ENCODE measurements around the gene PRKCB.

PRKCB gene

DNA sequence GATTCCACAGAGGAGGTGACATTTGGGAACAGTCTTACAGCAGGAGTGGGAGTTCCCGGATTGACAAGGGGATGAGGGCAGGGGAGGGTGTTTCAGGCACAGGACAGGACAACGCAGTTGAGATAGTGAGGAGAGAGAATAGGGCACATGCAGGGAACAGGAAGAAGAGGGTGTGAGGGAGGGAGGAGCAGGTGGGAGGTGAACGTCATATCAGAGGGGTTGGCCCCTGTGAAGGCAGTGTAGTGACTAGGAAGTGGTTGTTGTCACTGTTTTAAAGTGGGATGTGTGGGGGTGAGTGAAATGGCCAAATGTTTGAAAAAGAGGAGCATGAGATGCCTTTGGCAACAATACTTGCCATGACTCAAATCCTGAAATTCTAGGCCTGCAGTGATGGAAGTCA is 12.2 kb downstream of the PRKCB start:
- Histone ChIP-seq H3K36me3 (ENCODE audit: control insufficient read depth in 5 of 5, insufficient read depth in 5 of 5, low read length in 5 of 5) (no peaks in the 10 kb centered on the region), H3K4me3 (ENCODE audit: low read depth in 1 of 5, low read length in 5 of 5) (no peak overlapping the region), H3K9me3 (ENCODE audit: control insufficient read depth in 5 of 5, low read length in 5 of 5) (peaks cover 0 to 5% (median 0%) of the 10 kb centered on the region in 5 donors), H3K27me3 (ENCODE audit: control insufficient read depth in 5 of 5, insufficient read depth in 4 of 5, low read length in 5 of 5) (peaks cover 0 to 3% (median 0%) of the 10 kb centered on the region in 5 donors), H3K9ac (ENCODE audit: low read length in 5 of 5) (no peak overlapping the region), H3K4me1 (ENCODE audit: control insufficient read depth in 5 of 5, insufficient read depth in 5 of 5, low read length in 5 of 5) (no peaks in the 10 kb centered on the region), H3K27ac (ENCODE audit: low read depth, low read length) (no peak overlapping the region)

DNA sequence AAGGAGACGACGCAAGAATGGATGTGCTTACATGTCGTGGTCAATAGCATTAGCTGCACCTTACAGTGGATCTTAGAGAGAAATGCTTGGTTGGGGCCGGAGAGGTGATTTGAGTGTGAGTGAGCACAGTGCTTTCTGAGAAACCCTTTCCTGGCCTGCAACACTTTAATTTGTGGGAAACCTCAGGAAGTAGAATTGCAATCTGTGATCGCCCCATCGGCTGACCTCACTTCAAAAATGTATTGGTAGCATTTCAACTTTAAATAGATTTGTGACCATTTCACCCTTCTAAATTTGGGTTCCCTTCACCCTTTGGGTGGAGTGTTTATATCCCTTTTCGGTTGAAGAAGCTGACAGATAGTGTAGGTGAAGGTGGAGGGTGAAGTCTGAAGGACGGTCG is 13.2 kb downstream of the PRKCB start:
- Histone ChIP-seq H3K4me3 (ENCODE audit: low read depth in 1 of 5, low read length in 5 of 5) (no peak overlapping the region), H3K9ac (ENCODE audit: low read length in 5 of 5) (no peak overlapping the region), H3K4me1 (ENCODE audit: control insufficient read depth in 5 of 5, insufficient read depth in 5 of 5, low read length in 5 of 5) (no peaks in the 10 kb centered on the region), H3K27me3 (ENCODE audit: control insufficient read depth in 5 of 5, insufficient read depth in 4 of 5, low read length in 5 of 5) (peaks cover 0 to 3% (median 0%) of the 10 kb centered on the region in 5 donors), H3K36me3 (ENCODE audit: control insufficient read depth in 5 of 5, insufficient read depth in 5 of 5, low read length in 5 of 5) (no peaks in the 10 kb centered on the region), H3K9me3 (ENCODE audit: control insufficient read depth in 5 of 5, low read length in 5 of 5) (peaks cover 0 to 5% (median 0%) of the 10 kb centered on the region in 5 donors), H3K27ac (ENCODE audit: low read depth, low read length) (no peak overlapping the region)

DNA sequence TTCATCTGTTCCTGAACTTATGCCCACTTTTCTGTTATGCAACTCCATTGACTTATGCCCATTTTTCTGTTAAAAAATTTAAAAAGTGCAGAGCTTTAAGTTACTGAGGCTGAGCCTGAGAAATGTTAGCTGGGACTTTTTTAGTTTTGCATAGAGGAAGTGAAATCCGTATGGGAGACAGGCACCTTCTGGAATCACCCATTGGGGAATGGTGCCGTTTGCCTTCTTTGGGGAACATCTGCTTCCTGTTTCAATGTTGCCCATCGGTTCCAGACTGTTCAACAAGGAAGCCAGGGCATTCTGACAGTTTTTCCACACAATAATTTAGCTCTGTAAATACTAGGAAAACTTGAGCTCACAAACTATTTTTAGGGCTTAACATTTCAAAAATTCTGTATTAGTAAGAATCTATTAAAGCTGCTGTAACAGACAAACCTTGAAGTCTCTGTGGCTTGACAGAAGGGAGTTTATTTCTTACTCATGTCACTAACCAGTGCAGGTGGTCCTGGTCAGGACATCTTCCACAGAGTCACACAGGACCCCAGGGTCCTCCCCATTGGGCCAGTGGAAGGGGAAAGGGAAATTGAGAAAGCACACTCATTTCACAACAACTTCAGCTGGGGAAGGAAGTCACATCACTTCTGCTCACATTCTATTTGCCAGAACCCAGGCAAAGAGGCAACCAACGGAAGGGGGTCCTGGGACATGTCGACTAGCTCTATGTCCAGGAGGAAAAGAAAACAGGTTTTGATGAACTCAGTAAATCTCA is 17.2 kb downstream of the PRKCB start:
- Histone ChIP-seq H3K9ac (ENCODE audit: low read length in 5 of 5) (no peak overlapping the region), H3K27me3 (ENCODE audit: control insufficient read depth in 5 of 5, insufficient read depth in 4 of 5, low read length in 5 of 5) (peaks cover 0 to 8% (median 0%) of the 10 kb centered on the region in 5 donors), H3K27ac (ENCODE audit: low read depth, low read length) (no peak overlapping the region), H3K4me1 (ENCODE audit: control insufficient read depth in 5 of 5, insufficient read depth in 5 of 5, low read length in 5 of 5) (no peaks in the 10 kb centered on the region), H3K36me3 (ENCODE audit: control insufficient read depth in 5 of 5, insufficient read depth in 5 of 5, low read length in 5 of 5) (no peaks in the 10 kb centered on the region), H3K4me3 (ENCODE audit: low read depth in 1 of 5, low read length in 5 of 5) (no peak overlapping the region), H3K9me3 (ENCODE audit: control insufficient read depth in 5 of 5, low read length in 5 of 5) (peaks cover 0 to 5% (median 0%) of the 10 kb centered on the region in 5 donors)

DNA sequence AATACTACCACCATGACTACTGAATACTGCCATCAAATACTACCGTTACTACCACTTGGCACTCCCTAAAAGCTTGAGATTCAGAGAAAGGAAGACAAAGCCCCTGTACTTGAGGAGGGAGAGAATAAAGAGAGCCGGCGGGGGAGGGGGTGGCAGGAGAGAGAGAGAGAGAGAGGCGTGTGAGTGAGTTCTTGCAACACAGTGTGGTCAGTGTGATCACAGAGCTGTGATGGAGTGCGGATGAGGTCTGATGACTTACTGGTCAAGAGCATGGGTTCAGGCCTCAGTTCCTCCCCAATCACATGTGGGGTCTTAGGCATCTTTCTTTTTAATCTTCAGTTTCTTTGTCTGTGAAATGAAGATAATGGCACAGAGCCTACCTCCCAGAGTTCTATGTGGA is 19.2 kb downstream of the PRKCB start:
- H3K36me3 ChIP-seq (ENCODE audit: control insufficient read depth in 5 of 5, insufficient read depth in 5 of 5, low read length in 5 of 5): no peaks in the 10 kb centered on the region

DNA sequence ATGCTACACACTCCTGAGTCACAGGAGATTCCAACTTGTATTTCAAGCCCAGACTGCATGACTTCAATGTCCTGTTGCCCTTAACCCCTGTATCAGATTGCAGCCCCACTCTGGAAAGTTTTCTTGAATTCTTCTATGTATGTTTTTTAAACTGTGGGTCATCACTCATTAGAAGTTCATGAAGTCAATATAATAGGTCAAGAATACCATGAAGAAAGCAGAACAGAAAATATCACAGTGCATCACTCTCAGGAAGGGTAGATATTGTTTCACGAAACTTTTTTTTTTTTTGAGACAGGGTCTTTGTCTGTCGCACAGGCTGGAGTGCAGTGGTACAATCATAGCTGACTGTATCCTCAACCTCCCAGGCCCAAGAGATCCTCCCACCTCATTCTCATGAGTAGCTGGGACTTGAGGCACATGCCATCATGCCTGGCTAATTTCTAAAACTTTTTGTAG is 20.5 kb downstream of the PRKCB start:
- Histone ChIP-seq H3K4me1 (ENCODE audit: control insufficient read depth in 5 of 5, insufficient read depth in 5 of 5, low read length in 5 of 5) (peaks cover 0 to 11% (median 0%) of the 10 kb centered on the region in 5 donors), H3K27ac (ENCODE audit: low read depth, low read length) (no peak overlapping the region), H3K9me3 (ENCODE audit: control insufficient read depth in 5 of 5, low read length in 5 of 5) (peaks cover 0 to 2% (median 0%) of the 10 kb centered on the region in 5 donors), H3K36me3 (ENCODE audit: control insufficient read depth in 5 of 5, insufficient read depth in 5 of 5, low read length in 5 of 5) (no peaks in the 10 kb centered on the region), H3K27me3 (ENCODE audit: control insufficient read depth in 5 of 5, insufficient read depth in 4 of 5, low read length in 5 of 5) (peaks cover 0 to 8% (median 0%) of the 10 kb centered on the region in 5 donors), H3K4me3 (ENCODE audit: low read depth in 1 of 5, low read length in 5 of 5) (no peak overlapping the region), H3K9ac (ENCODE audit: low read length in 5 of 5) (no peak overlapping the region)

More for the DNA sequence above, 19.2 kb downstream of the PRKCB start:
- H3K27me3 ChIP-seq (ENCODE audit: control insufficient read depth in 5 of 5, insufficient read depth in 4 of 5, low read length in 5 of 5): peaks cover 0 to 8% (median 0%) of the 10 kb centered on the region in 5 donors
- H3K4me1 ChIP-seq (ENCODE audit: control insufficient read depth in 5 of 5, insufficient read depth in 5 of 5, low read length in 5 of 5): peaks cover 0 to 11% (median 0%) of the 10 kb centered on the region in 5 donors
- H3K4me3 ChIP-seq (ENCODE audit: low read depth in 1 of 5, low read length in 5 of 5): no peak overlapping the region
- no peak overlapping the region for H3K9ac ChIP-seq (ENCODE audit: low read length in 5 of 5)
- peaks cover 0 to 5% (median 0%) of the 10 kb centered on the region in 5 donors for H3K9me3 ChIP-seq (ENCODE audit: control insufficient read depth in 5 of 5, low read length in 5 of 5)
- H3K27ac ChIP-seq (ENCODE audit: low read depth, low read length): no peak overlapping the region

DNA sequence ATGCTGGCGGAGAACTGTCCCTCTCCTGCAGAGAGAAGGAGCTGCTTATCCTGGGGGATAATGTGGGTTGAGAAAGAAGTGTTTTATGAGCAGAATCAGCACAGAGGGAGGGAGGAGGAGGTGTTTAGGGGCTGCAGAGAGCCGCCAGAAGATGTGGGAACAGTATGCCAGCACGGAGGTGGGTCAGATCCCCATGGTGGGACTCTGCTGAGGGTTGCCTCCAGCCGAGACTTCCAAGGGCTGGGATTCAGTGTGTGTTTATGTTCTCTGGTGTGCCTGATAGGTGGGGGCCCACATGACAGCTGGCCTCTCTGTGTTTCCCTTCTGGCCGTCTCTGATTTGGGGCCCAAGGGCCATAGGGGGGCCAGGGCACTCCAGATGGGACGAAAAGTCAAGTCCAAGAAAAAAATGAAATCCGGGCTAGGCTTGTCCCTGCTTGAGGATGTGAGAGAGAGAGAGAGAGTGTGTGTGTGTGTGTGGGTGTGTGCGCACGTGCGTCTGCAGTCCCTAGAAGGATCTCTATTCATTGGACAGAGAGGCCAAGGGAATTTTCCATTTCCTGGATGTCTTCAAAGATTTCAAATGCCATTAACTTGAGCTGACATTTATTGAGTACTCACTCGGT is 21.6 kb downstream of the PRKCB start:
- Histone ChIP-seq H3K36me3 (ENCODE audit: control insufficient read depth in 5 of 5, insufficient read depth in 5 of 5, low read length in 5 of 5) (no peaks in the 10 kb centered on the region), H3K27ac (ENCODE audit: low read depth, low read length) (no peak overlapping the region), H3K4me1 (ENCODE audit: control insufficient read depth in 5 of 5, insufficient read depth in 5 of 5, low read length in 5 of 5) (peaks cover 0 to 11% (median 0%) of the 10 kb centered on the region in 5 donors), H3K4me3 (ENCODE audit: low read depth in 1 of 5, low read length in 5 of 5) (no peak overlapping the region), H3K27me3 (ENCODE audit: control insufficient read depth in 5 of 5, insufficient read depth in 4 of 5, low read length in 5 of 5) (peaks cover 0 to 8% (median 0%) of the 10 kb centered on the region in 5 donors), H3K9me3 (ENCODE audit: control insufficient read depth in 5 of 5, low read length in 5 of 5) (no peaks in the 10 kb centered on the region), H3K9ac (ENCODE audit: low read length in 5 of 5) (no peak overlapping the region)

DNA sequence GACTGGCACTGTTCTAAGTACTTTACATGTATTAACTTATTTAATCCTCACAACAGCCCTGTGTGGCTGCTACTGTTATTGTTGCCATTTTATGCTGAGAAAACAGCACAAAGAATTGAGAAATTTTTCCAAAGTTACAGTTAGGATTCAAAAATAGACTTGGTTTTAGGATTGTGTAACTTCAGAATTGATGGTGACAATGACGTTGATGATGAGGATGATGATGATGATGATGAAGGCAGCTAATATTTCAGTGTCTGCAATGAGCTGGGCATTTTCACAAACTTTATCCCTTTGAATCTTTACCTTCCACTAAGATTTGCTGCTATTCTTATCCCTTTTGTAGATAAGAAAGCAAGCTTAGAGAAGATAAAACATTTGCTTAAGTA is 22.1 kb downstream of the PRKCB start:
- Histone ChIP-seq H3K9ac (ENCODE audit: low read length in 5 of 5) (no peak overlapping the region), H3K27ac (ENCODE audit: low read depth, low read length) (no peak overlapping the region), H3K27me3 (ENCODE audit: control insufficient read depth in 5 of 5, insufficient read depth in 4 of 5, low read length in 5 of 5) (peaks cover 0 to 8% (median 0%) of the 10 kb centered on the region in 5 donors), H3K36me3 (ENCODE audit: control insufficient read depth in 5 of 5, insufficient read depth in 5 of 5, low read length in 5 of 5) (no peaks in the 10 kb centered on the region), H3K4me1 (ENCODE audit: control insufficient read depth in 5 of 5, insufficient read depth in 5 of 5, low read length in 5 of 5) (peaks cover 0 to 11% (median 0%) of the 10 kb centered on the region in 5 donors), H3K4me3 (ENCODE audit: low read depth in 1 of 5, low read length in 5 of 5) (no peak overlapping the region), H3K9me3 (ENCODE audit: control insufficient read depth in 5 of 5, low read length in 5 of 5) (no peaks in the 10 kb centered on the region)

DNA sequence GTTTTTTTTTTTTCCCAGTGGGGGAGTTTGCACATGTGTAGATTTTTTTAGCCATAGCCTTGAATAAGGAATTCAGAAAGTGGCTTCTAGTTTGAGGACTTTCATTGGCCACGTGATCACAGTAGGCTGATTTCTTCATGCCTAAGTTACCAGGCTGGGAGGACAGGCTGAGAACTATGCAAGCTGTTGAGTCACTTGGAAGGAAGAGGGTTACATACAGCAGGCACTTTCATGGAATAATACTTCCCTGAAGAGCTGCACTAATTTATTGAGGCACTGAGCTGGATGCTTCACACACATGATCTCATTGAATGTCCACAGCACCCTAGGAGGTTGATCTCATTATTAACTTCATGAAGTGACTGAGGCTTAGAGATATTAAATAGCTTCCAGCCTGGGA is 22.8 kb downstream of the PRKCB start:
- H3K27me3 ChIP-seq (ENCODE audit: control insufficient read depth in 5 of 5, insufficient read depth in 4 of 5, low read length in 5 of 5): peaks cover 0 to 8% (median 0%) of the 10 kb centered on the region in 5 donors
- no peak overlapping the region for H3K4me3 ChIP-seq (ENCODE audit: low read depth in 1 of 5, low read length in 5 of 5)
- no peak overlapping the region for H3K27ac ChIP-seq (ENCODE audit: low read depth, low read length)
- H3K9ac ChIP-seq (ENCODE audit: low read length in 5 of 5): no peak overlapping the region
- H3K4me1 ChIP-seq (ENCODE audit: control insufficient read depth in 5 of 5, insufficient read depth in 5 of 5, low read length in 5 of 5): peaks cover 0 to 11% (median 0%) of the 10 kb centered on the region in 5 donors
- no peaks in the 10 kb centered on the region for H3K9me3 ChIP-seq (ENCODE audit: control insufficient read depth in 5 of 5, low read length in 5 of 5)
- no peaks in the 10 kb centered on the region for H3K36me3 ChIP-seq (ENCODE audit: control insufficient read depth in 5 of 5, insufficient read depth in 5 of 5, low read length in 5 of 5)

DNA sequence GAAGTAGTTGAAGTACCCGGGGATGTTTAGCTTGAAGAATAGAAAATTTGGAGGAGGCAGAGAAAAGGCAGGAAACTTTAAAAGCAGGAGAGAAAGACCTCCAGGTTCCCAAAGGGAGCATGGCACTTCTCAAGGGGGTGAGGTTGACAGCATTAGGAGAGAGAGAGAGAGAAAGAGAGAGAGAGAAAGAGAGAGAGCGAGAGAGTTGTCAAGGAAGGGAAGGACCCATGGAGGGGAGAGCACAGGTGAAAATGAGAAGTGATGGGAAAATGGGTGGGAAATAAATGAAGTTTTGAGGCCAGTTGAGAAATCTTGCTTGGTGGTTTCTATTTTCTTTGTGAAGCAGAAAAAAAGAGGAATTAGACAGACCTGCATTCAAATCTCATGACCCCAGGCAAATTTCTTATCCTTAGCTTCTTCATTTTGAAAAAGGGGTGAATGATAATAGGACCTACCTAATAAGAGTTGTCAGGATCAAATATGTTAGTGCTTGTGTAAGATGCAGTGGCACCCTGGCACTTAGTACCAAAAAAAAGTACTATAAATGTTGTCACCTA is 24.0 kb downstream of the PRKCB start:
- Histone ChIP-seq H3K27ac (ENCODE audit: low read depth, low read length) (no peak overlapping the region), H3K9me3 (ENCODE audit: control insufficient read depth in 5 of 5, low read length in 5 of 5) (no peaks in the 10 kb centered on the region), H3K4me1 (ENCODE audit: control insufficient read depth in 5 of 5, insufficient read depth in 5 of 5, low read length in 5 of 5) (peaks cover 0 to 19% (median 4%) of the 10 kb centered on the region in 5 donors)

DNA sequence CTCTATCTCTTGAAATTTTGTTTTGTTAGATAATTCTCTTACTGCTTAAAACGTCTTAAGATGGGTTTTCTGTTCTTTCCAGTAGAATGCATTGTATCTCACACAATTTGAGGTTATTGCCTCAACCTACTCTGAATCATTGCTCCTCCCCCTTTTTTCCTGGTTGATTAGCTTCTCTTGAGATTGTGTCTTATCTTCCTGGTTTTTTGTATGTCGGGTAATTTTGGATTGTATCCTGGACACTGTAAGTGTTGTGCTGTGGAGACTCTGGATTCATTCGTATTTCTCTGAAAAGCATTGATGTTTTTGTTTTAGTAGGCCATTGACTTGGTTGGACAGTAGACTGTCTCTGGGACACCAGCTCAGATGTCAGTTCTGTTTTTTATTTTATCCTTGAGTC is 26.1 kb downstream of the PRKCB start:
- Histone ChIP-seq H3K27ac (ENCODE audit: low read depth, low read length) (no peak overlapping the region), H3K4me3 (ENCODE audit: low read depth in 1 of 5, low read length in 5 of 5) (no peak overlapping the region), H3K9ac (ENCODE audit: low read length in 5 of 5) (no peak overlapping the region), H3K9me3 (ENCODE audit: control insufficient read depth in 5 of 5, low read length in 5 of 5) (no peaks in the 10 kb centered on the region), H3K27me3 (ENCODE audit: control insufficient read depth in 5 of 5, insufficient read depth in 4 of 5, low read length in 5 of 5) (peaks cover 0 to 8% (median 0%) of the 10 kb centered on the region in 5 donors), H3K4me1 (ENCODE audit: control insufficient read depth in 5 of 5, insufficient read depth in 5 of 5, low read length in 5 of 5) (peaks cover 0 to 21% (median 4%) of the 10 kb centered on the region in 5 donors), H3K36me3 (ENCODE audit: control insufficient read depth in 5 of 5, insufficient read depth in 5 of 5, low read length in 5 of 5) (no peaks in the 10 kb centered on the region)

More for the DNA sequence above, 24.0 kb downstream of the PRKCB start:
- Histone ChIP-seq H3K27me3 (ENCODE audit: control insufficient read depth in 5 of 5, insufficient read depth in 4 of 5, low read length in 5 of 5) (peaks cover 0 to 8% (median 0%) of the 10 kb centered on the region in 5 donors), H3K4me3 (ENCODE audit: low read depth in 1 of 5, low read length in 5 of 5) (no peak overlapping the region), H3K9ac (ENCODE audit: low read length in 5 of 5) (no peak overlapping the region), H3K36me3 (ENCODE audit: control insufficient read depth in 5 of 5, insufficient read depth in 5 of 5, low read length in 5 of 5) (no peaks in the 10 kb centered on the region)

Measured in subcutaneous abdominal adipose tissue (tissue), 5 donors.